Activated CD4-positive, alpha-beta T cell treated with anti-CD3 and anti-CD28 coated beads, Interleukin-2, Interleukin-6, amounts not matched to agents 100 ng/mL and 50 ng/mL, durations not matched to agents 16 hours and 8 hours (primary cell): ENCODE results near the gene TRMT112.

ENCODE experiments used
- DNase-seq: peaks from one replicate; pipeline ENCODE4 v3.0.0-alpha.2; 2020

Gene TRMT112

GRCh38 chr11:64290352-64291261 is 26.8 kb downstream of the TRMT112 start:
- no peak for DNase-seq

GRCh38 chr11:64289002-64289564 is 28.3 kb downstream of the TRMT112 start:
- no peak for DNase-seq

- DNase-seq: no peak
Measured at GRCh38 chr11:64288353-64288750, 29.0 kb downstream of the TRMT112 start.

- no peak for DNase-seq
Measured at GRCh38 chr11:64287676-64288352, 29.5 kb downstream of the TRMT112 start.

GRCh38 chr11:64286801-64287159 is 30.6 kb downstream of the TRMT112 start:
- DNase-seq: no peak

- DNase-seq: peak; percentile 45
Measured at GRCh38 chr11:64285885-64286800, 31.2 kb downstream of the TRMT112 start.

GRCh38 chr11:64284962-64285884 is 32.1 kb downstream of the TRMT112 start, which contains the start of gene GPR137:
GPR137 (plus strand) TSS chr11:64285848; CDS start chr11:64286525, 677 bp downstream.
- peak; percentile 92 for DNase-seq

GRCh38 chr11:64284048-64284961 is 33.1 kb downstream of the TRMT112 start, which contains the start of gene BAD:
BAD (minus strand) TSS chr11:64284665; CDS start chr11:64284368, 297 bp downstream.
- DNase-seq: peak; percentile 97

- no peak for DNase-seq
Measured at GRCh38 chr11:64283092-64283491, 34.3 kb downstream of the TRMT112 start.

- DNase-seq: no peak
Measured at GRCh38 chr11:64281957-64282770, 35.2 kb downstream of the TRMT112 start.

GRCh38 chr11:64278576-64279190 is 38.7 kb downstream of the TRMT112 start:
- no peak for DNase-seq

GRCh38 chr11:64276653-64277431 is 40.5 kb downstream of the TRMT112 start:
- no peak for DNase-seq

GRCh38 chr11:64275841-64276240 is 41.5 kb downstream of the TRMT112 start:
- DNase-seq: no peak

GRCh38 chr11:64275031-64275800 is 42.1 kb downstream of the TRMT112 start:
- no peak for DNase-seq

GRCh38 chr11:64269540-64270220 is 47.7 kb downstream of the TRMT112 start:
- peak; percentile 99 for DNase-seq

GRCh38 chr11:64268893-64269539 is 48.3 kb downstream of the TRMT112 start:
- peak; percentile 74 for DNase-seq
